T-helper 1 cell (primary cell): ENCODE data around the gene CPA5.
"Not testable (repeated sequence)": the region's sequence is repeated elsewhere in the genome, so short reads cannot be mapped to it uniquely, and the experiment has no call there.

Experiments used
- DNase-seq, 5 donors: peaks; one replicate each; pipeline ENCODE4 v3.0.0-alpha.2; 2012 to 2020

Gene CPA5

GRCh38 chr7:130361681-130362080, 17.1 kb downstream of the CPA5 start:
- no peak for DNase-seq

- DNase-seq = no peak
Observed at GRCh38 chr7:130362251-130362816, 17.7 kb downstream of the CPA5 start.

- peak in 1 of 5 donors; percentile 19 for DNase-seq
Observed at GRCh38 chr7:130363026-130363847, 18.6 kb downstream of the CPA5 start.

GRCh38 chr7:130364451-130364850, 19.8 kb downstream of the CPA5 start:
- no peak for DNase-seq

- no peak for DNase-seq
Observed at GRCh38 chr7:130365088-130365487, 20.5 kb downstream of the CPA5 start.

GRCh38 chr7:130365511-130366441, 21.2 kb downstream of the CPA5 start:
- no peak for DNase-seq

- DNase-seq = no peak
Observed at GRCh38 chr7:130366564-130366963, 21.9 kb downstream of the CPA5 start.

GRCh38 chr7:130367088-130367755, 22.6 kb downstream of the CPA5 start:
- peak in 1 of 5 donors; percentile 19 for DNase-seq

- no peak for DNase-seq
Observed at GRCh38 chr7:130367836-130368746, 23.5 kb downstream of the CPA5 start.

- no peak for DNase-seq
Observed at GRCh38 chr7:130369110-130369711, 24.6 kb downstream of the CPA5 start.

- no peak for DNase-seq
Observed at GRCh38 chr7:130369831-130370550, 25.4 kb downstream of the CPA5 start.

GRCh38 chr7:130371046-130371445, 26.4 kb downstream of the CPA5 start:
- DNase-seq = no peak

- no peak for DNase-seq
Observed at GRCh38 chr7:130372402-130373165, 28.0 kb downstream of the CPA5 start.

- DNase-seq = no peak
Observed at GRCh38 chr7:130374507-130374906, 29.9 kb downstream of the CPA5 start.

GRCh38 chr7:130376461-130376860, 31.8 kb downstream of the CPA5 start:
- DNase-seq = not testable (repeated sequence)

- no peak for DNase-seq
Observed at GRCh38 chr7:130377178-130377577, 32.6 kb downstream of the CPA5 start.

GRCh38 chr7:130379019-130379418, 34.4 kb downstream of the CPA5 start:
- DNase-seq = no peak

GRCh38 chr7:130379532-130379920, 34.9 kb downstream of the CPA5 start:
- DNase-seq = no peak
